Thymus (tissue), 11 donors: ENCODE data around the gene KCTD13. TPM values are rescaled to one million over a fixed set of nuclear protein-coding genes. Genes with fewer than 3 reads are reported as not detected.

Experiments used
- DNase-seq, 9 donors: peaks; one replicate each; pipeline ENCODE4 v3.0.0-alpha.2; 2013; ENCODE audit warnings: low spot score in 9 of 9, low read depth in 6 of 9, missing footprints in 1 of 9
- H3K27ac ChIP-seq, 2 donors: one replicate each; pipeline ENCODE4 v1.5.1; 2013; ENCODE audit warnings: control low read depth in 1 of 2, low read depth in 1 of 2, low read length in 1 of 2, mild to moderate bottlenecking in 1 of 2, moderate library complexity in 1 of 2
- H3K27me3 ChIP-seq, 2 donors: one replicate each; pipeline ENCODE4 v1.5.1; 2013; ENCODE audit warnings: low read length in 1 of 2; ENCODE audit not compliant: control insufficient read depth in 2 of 2, insufficient read depth in 1 of 2
- H3K36me3 ChIP-seq, 2 donors: one replicate each; pipeline ENCODE4 v1.5.1; 2013; ENCODE audit warnings: low read length in 1 of 2, mild to moderate bottlenecking in 1 of 2, moderate library complexity in 1 of 2; ENCODE audit not compliant: control insufficient read depth in 2 of 2, insufficient read depth in 2 of 2
- H3K4me1 ChIP-seq, 2 donors: one replicate each; pipeline ENCODE4 v1.5.1; 2013; ENCODE audit warnings: low read length in 2 of 2; ENCODE audit not compliant: control insufficient read depth in 2 of 2, insufficient read depth in 2 of 2
- H3K4me3 ChIP-seq, 2 donors: one replicate each; pipeline ENCODE4 v1.5.1; 2013; ENCODE audit warnings: low read length in 2 of 2, control low read depth in 1 of 2, mild to moderate bottlenecking in 1 of 2
- H3K9me3 ChIP-seq, 2 donors: one replicate each; pipeline ENCODE4 v1.5.1; 2013; ENCODE audit warnings: low read length in 1 of 2, mild to moderate bottlenecking in 1 of 2; ENCODE audit not compliant: control insufficient read depth in 2 of 2, insufficient read depth in 1 of 2
- WGBS: extraction: QIAGEN DNeasy Blood & Tissue Kit; methylation state at CpG from one replicate; pipeline ENCODE4 v1.1.7; 2013; 5-methylcytosine and 5-hydroxymethylcytosine counted together
- polyA plus RNA-seq: library from polyadenylated mRNA; stranded (reverse); fragments of 200-250 nt; gene quantifications from one replicate; pipeline ENCODE4 v1.2.3, GENCODE V29; 2013
- total RNA-seq: library from RNA; stranded (reverse); fragments of 120-200 nt; gene quantifications from one replicate; pipeline ENCODE4 v1.2.4, GENCODE V29; 2013
- donor health status: healthy.

The KCTD13 gene
- total and polyA plus RNA-seq, 2 donors: 4.4 to 16.9 TPM

DNA sequence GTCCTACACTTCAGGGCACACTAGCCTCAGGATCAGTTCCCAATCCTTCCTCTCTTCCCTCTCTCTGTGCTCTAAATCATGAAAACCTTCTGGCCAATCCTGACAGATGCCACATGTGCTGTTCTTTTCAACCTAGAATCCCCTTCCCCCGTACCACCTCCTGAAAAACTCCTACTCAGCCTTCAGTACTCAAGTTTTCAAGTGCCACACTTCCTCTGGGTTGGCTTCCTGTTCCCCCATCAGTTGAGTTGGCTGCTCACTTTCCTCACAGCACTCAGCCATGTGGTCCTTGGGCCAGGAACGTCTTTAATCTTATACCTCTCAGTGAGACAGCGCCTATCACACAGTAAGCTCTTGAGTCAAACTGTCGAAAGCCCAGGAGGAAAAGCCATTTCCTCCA lies 22.4 kb downstream of the KCTD13 start:
- peaks cover 0 to 11% of the 10 kb centered on the region in 2 donors for H3K9me3 ChIP-seq
- DNase-seq: no peak
- H3K36me3 ChIP-seq: peaks cover 0 to 8% of the 10 kb centered on the region in 2 donors
- WGBS: 52% methylated on average over 4 of the region's 4 CpGs
- H3K27ac ChIP-seq: no peak overlapping the region
- peaks cover 5 to 12% of the 10 kb centered on the region in 2 donors for H3K4me1 ChIP-seq
- no peak overlapping the region for H3K4me3 ChIP-seq
- peaks cover 21 to 34% of the 10 kb centered on the region in 2 donors for H3K27me3 ChIP-seq

DNA sequence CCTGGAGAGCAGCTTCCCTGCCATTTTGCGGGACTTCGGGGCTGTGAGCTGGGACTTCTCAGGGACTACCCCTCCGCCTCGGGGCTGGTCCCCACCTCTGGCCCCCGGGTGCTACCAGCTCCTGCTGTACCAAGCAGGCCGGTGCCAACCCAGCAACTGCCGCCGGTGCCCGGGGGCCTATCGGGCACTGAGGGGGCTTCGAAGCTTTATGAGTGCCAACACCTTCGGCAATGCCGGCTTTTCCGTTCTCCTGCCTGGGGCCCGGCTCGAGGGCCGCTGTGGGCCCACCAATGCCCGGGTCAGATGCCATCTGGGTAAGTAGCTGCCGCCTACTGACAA lies 24.4 kb downstream of the KCTD13 start:
- DNase-seq: no peak
- Histone ChIP-seq H3K4me1 (peaks cover 5 to 12% of the 10 kb centered on the region in 2 donors), H3K27ac (no peak overlapping the region), H3K4me3 (no peak overlapping the region), H3K36me3 (peaks cover 0 to 3% of the 10 kb centered on the region in 2 donors), H3K27me3 (peaks cover 23 to 54% of the 10 kb centered on the region in 2 donors), H3K9me3 (peaks cover 0 to 11% of the 10 kb centered on the region in 2 donors)
- WGBS: 96% methylated on average over 19 of the region's 19 CpGs

DNA sequence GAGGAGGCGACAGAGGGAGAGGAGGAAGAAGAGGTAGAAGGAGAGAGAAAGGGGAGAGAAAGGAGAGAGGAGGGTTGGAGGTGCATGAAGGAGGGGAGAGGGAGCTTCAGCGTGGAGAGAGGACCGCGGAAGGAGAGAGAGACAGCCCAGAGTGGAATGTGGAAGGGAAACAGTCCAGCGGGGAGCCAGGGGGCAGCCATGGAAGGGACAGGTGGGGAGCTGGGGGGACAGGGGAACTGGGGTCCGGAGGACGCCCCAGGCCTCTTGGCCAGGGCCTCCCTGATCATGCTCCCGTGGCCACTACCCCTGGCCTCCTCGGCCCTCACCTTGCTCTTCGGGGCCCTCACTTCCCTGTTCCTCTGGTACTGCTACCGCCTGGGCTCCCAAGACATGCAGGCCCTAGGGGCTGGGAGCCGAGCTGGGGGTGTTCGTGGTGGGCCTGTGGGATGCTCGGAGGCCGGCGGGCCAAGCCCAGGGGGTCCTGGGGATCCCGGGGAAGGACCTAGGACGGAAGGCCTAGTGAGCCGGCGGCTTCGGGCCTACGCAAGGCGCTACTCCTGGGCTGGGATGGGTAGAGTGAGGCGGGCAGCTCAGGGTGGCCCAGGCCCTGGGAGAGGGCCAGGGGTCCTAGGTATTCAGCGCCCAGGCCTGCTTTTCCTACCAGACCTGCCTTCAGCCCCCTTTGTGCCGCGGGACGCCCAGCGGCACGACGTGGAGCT lies 25.0 kb downstream of the KCTD13 start:
- peaks cover 5 to 12% of the 10 kb centered on the region in 2 donors for H3K4me1 ChIP-seq
- no peak for DNase-seq
- H3K4me3 ChIP-seq: peak overlapping the region; percentile 32 to 80
- peaks cover 23 to 58% of the 10 kb centered on the region in 2 donors for H3K27me3 ChIP-seq
- no peaks in the 10 kb centered on the region for H3K36me3 ChIP-seq
- no peak overlapping the region for H3K27ac ChIP-seq
- WGBS: 64% methylated on average over 31 of the region's 31 CpGs
- H3K9me3 ChIP-seq: peaks cover 0 to 11% of the 10 kb centered on the region in 2 donors

DNA sequence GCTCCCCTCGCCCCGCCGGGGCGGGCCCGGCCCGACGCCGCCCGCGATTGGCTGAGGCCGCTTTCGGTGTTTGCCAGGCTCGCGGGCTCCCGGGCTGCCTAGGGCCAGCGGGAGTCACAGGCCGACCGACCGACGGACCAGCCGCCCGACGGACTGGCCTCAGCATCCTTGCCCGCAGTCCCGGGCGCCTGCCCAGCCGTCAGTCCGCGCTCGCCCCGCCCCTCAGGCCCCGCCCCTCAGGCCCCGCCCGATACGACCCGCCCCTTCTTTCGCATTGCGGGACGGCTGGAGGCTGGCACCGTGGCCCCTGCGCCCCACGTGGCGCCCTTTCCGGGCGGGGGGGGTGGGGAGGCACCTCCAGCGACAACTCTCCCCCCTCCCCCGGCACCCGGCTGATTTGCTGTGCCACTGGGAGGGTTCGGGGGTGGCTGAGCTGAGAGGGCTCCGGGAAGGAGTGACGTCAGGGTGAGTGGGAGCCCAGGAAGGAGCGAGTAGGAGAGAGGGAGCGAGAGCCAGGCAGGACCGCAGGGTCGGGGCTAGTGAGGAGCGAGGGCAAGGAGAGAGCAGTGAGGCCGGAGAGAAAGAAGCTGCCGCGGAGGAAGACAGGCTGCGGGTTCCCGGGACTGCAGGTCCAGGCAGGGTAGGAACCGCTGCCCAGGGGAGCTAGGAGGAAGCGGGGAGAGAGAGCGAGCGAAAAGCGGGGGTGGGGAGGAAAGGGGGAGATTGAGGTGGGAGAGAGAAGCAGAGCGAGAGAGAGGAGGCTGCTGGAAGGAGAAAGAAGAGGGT lies 25.7 kb downstream of the KCTD13 start, which contains the start of gene ASPHD1:
Gene ASPHD1, plus strand, starts transcription at position 387 of the 786 bp plus-strand sequence. CDS start 484 bp downstream, outside the sequence.
- H3K27ac ChIP-seq: no peak within 1 kb of the TSS
- H3K36me3 ChIP-seq: no peaks in the 10 kb centered on the region
- H3K9me3 ChIP-seq: peaks cover 0 to 11% of the 10 kb centered on the region in 2 donors
- peak in 8 of 9 donors; percentile 13 to 84 (median 46) for DNase-seq
- H3K4me1 ChIP-seq: peaks cover 5 to 12% of the 10 kb centered on the region in 2 donors
- peaks cover 23 to 65% of the 10 kb centered on the region in 2 donors for H3K27me3 ChIP-seq
- 1% methylated on average over 67 of the region's 67 CpGs for WGBS
- H3K4me3 ChIP-seq: peak within 1 kb of the TSS; percentile 32 to 80

DNA sequence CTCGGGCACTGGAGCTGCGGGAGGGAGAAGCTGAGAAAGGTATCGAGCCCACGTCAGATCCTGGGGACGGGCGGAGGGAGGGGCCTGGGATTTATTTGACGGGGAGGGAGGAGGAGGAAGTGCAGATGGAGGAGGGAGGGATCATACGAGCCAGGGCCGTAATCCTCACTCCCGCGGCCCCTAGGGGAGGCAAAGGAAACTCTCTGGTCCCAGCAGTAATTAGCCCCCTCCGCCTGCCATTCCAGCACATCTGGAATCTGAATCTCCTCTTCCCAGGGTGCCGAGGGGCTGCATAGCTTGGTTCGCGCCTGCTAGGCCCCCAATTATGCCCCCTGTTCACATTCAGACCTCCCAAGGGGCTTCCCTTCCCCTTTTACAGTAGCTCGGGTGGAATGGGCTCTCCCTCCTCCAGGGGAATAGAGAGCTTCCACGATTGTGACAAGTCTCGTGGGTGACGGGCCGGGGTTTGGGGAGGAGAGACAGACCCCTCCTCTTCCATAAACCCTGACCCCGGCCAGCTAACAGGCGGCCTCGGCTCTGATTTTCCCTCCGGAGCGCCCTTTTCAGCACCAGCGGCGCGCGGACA lies 26.4 kb downstream of the KCTD13 start, which contains the start of gene SEZ6L2:
Gene SEZ6L2, minus strand, starts transcription at position 35 of the 586 bp plus-strand sequence. CDS start 531 bp downstream, outside the sequence.
- H3K9me3 ChIP-seq: peaks cover 0 to 11% of the 10 kb centered on the region in 2 donors
- WGBS: 1% methylated on average over 29 of the region's 29 CpGs
- peak within 1 kb of the TSS; percentile 32 to 80 for H3K4me3 ChIP-seq
- no peaks in the 10 kb centered on the region for H3K36me3 ChIP-seq
- H3K27me3 ChIP-seq: peaks cover 23 to 68% of the 10 kb centered on the region in 2 donors
- no peak within 1 kb of the TSS for H3K27ac ChIP-seq
- H3K4me1 ChIP-seq: peaks cover 5 to 12% of the 10 kb centered on the region in 2 donors
- DNase-seq: peak in 5 of 9 donors; percentile 41 to 81 (median 51)

DNA sequence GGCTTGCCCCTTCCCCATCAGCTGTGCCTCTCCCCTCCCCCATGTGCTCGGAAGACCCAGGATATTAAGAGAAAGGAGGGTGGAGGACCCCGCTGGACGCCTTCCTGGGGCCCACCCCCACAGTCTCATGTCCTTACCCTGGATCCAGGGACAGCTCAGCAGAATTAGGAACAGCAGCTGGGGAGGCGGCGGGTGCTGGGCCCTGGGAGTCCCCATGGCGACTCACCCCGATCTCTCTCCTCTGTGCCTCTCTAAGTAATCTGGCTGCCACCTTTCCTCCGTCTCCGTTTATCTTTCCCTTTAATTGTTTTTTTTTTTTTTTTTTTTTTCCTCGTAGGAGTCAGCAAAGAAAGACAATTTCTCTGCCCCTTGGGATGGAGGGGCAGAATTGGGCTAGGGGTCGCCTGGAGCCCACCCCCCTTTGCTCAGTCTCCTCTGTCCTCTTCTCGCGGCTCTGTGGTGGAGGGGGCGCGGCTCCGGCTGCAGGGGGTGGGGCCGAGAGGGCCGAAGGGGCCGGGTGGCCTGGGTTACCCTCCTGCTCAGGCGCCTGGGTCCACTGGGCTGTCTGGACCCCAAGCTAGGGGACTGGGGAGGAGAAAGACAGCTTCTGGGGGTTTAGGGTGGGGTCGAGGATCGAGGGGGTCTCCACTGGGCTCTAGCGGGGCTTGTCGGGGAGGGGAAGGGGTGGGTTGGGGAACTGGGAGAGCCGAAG lies 27.1 kb downstream of the KCTD13 start:
- WGBS: 4% methylated on average over 25 of the region's 25 CpGs
- Histone ChIP-seq H3K9me3 (peaks cover 0 to 11% of the 10 kb centered on the region in 2 donors), H3K4me3 (no peak overlapping the region), H3K27ac (no peak overlapping the region), H3K27me3 (peaks cover 23 to 68% of the 10 kb centered on the region in 2 donors), H3K36me3 (no peaks in the 10 kb centered on the region), H3K4me1 (peaks cover 5 to 12% of the 10 kb centered on the region in 2 donors)
- no peak for DNase-seq

DNA sequence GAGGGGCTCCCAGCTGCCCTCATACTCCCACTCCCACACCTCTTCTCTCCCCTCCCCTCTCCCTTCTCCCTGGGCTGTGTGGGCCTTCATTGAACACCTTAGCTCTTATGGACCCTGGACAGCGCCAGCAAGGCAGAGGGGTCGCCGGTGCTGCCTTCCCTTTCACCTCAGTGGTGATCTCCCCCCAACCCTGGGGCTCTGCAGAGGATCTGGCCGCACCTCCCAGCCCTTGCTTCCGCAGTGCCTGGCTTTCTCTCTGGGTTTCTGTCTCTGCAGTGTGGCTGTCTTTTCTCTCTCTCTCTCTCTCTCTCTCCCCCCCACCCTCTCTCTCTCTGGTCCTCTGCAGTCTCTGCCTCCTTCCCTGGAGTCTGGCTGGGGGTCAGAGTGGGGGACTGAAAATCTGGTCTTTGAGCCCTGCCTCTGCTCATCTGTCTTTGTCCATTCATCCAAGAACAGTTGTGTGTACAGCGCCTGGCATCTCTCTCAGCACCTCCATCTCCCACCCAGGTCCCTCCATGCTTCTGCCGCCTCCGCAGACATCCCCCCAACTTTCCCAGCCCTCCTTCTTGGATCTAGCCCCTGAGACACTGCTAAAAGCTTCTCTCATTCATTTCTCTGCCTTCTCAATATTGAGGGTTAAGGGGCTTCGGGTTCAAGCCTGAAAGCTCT lies 27.8 kb downstream of the KCTD13 start:
- H3K4me3 ChIP-seq: no peak overlapping the region

DNA sequence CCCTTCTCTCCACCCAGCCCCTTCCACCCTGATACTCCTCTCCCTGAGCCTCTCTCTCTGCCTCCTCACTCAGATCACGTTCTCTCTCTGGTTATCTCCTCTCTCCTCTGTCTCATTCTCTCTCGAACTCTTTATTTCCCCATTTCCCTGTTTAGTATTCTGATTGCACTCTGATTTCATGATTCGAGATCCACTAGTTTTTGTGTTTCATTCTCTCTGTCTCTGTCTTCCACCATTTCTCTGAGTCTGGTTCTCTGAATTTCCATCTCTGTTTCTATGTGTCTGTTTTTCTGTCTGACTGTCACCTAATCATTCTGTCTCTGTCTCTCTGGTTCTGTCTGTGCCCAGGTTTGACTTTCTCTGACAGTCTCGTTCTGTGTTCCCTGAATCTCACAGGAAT lies 28.7 kb downstream of the KCTD13 start:
- Histone ChIP-seq H3K36me3 (no peaks in the 10 kb centered on the region), H3K9me3 (peaks cover 0 to 11% of the 10 kb centered on the region in 2 donors), H3K27me3 (peaks cover 23 to 68% of the 10 kb centered on the region in 2 donors), H3K4me1 (peaks cover 3 to 12% of the 10 kb centered on the region in 2 donors), H3K4me3 (no peak overlapping the region), H3K27ac (no peak overlapping the region)
- WGBS: 55% methylated on average over 4 of the region's 4 CpGs
- DNase-seq: no peak

More for the DNA sequence above, 27.8 kb downstream of the KCTD13 start:
- Histone ChIP-seq H3K4me1 (peaks cover 3 to 12% of the 10 kb centered on the region in 2 donors), H3K27me3 (peaks cover 23 to 68% of the 10 kb centered on the region in 2 donors), H3K27ac (no peak overlapping the region), H3K9me3 (peaks cover 0 to 11% of the 10 kb centered on the region in 2 donors), H3K36me3 (no peaks in the 10 kb centered on the region)
- 11% methylated on average over 9 of the region's 9 CpGs for WGBS
- no peak for DNase-seq
